Common myeloid progenitor, CD34-positive (primary cell): ENCODE data around the gene SLC6A11.

Experiments
- CTCF ChIA-PET: fragments of 350-600 bp; sonication (Branson Sonifier 250); formaldehyde crosslinking; loops from one replicate; lab custom pipeline; 2021; ENCODE audit warnings: antibody characterized with exemption; lab: Charles Lee
- POLR2A ChIA-PET: fragments of 350-600 bp; sonication (Branson Sonifier 250); formaldehyde crosslinking; loops from one replicate; lab custom pipeline; 2021; ENCODE audit warnings: antibody characterized with exemption; lab: Charles Lee
- DNase-seq, 3 donors: peaks; one replicate each; pipeline versions ENCODE4 v3.0.0 to v3.0.0-alpha.2; 2013
- H3K27ac ChIP-seq, 2 experiments: 1 replicate in 1 of 2; 2 replicates in 1 of 2; pipeline ENCODE4 v1.7.0; 2013; ENCODE audit warnings: inconsistent platforms in 2 of 2, low read length in 2 of 2, mild to moderate bottlenecking in 2 of 2, low read depth in 1 of 2, moderate library complexity in 1 of 2; ENCODE audit not compliant: severe bottlenecking in 2 of 2, insufficient read depth in 1 of 2, poor library complexity in 1 of 2
- H3K27me3 ChIP-seq, 5 experiments: replicated peaks in 2 of 5; 1 replicate in 3 of 5; 2 replicates in 2 of 5; pipeline versions ENCODE4 v1.6.1 to v1.7.0; 2013; ENCODE audit warnings: low read length in 4 of 5, mild to moderate bottlenecking in 2 of 5, moderate library complexity in 2 of 5, inconsistent platforms in 1 of 5; ENCODE audit not compliant: insufficient read depth in 5 of 5, control insufficient read depth in 4 of 5
- H3K36me3 ChIP-seq, 4 experiments: 1 replicate in 2 of 4; 2 replicates in 2 of 4; pipeline versions ENCODE4 v1.6.1 to v1.7.0; 2013; ENCODE audit warnings: low read length in 3 of 4, control low read depth in 1 of 4, mild to moderate bottlenecking in 1 of 4; ENCODE audit not compliant: control insufficient read depth in 4 of 4, insufficient read depth in 4 of 4
- H3K4me1 ChIP-seq, 4 experiments: 1 replicate in 3 of 4; 2 replicates in 1 of 4; pipeline versions ENCODE4 v1.6.1 to v1.7.1; 2013; ENCODE audit warnings: low read length in 3 of 4, mild to moderate bottlenecking in 3 of 4, control low read depth in 1 of 4, inconsistent platforms in 1 of 4, moderate library complexity in 1 of 4; ENCODE audit not compliant: control insufficient read depth in 4 of 4, insufficient read depth in 4 of 4; ENCODE audit errors: control extremely low read depth in 1 of 4
- H3K4me3 ChIP-seq, 7 experiments: 1 replicate in 4 of 7; 2 replicates in 3 of 7; pipeline versions ENCODE4 v1.5.1 to v1.7.0; 2013; ENCODE audit warnings: mild to moderate bottlenecking in 7 of 7, low read length in 6 of 7, moderate library complexity in 6 of 7, inconsistent platforms in 2 of 7, low read depth in 2 of 7, control low read depth in 1 of 7; ENCODE audit not compliant: insufficient read depth in 4 of 7, control insufficient read depth in 1 of 7; ENCODE audit errors: extremely low read depth in 1 of 7
- H3K9me3 ChIP-seq, 5 experiments: 1 replicate in 4 of 5; 2 replicates in 1 of 5; pipeline versions ENCODE4 v1.6.1 to v1.7.1; 2013; ENCODE audit warnings: low read length in 4 of 5, mild to moderate bottlenecking in 2 of 5, inconsistent platforms in 1 of 5, low read depth in 1 of 5, moderate library complexity in 1 of 5; ENCODE audit not compliant: control insufficient read depth in 4 of 5, insufficient read depth in 2 of 5; ENCODE audit errors: control extremely low read depth in 1 of 5
- WGBS: methylation state at CpG from one replicate; pipeline ENCODE4 v1.1.5; 2013; ENCODE audit not compliant: insufficient coverage; 5-methylcytosine and 5-hydroxymethylcytosine counted together

Gene SLC6A11

GRCh38 chr3:10857235-10857634 is 41.2 kb downstream of the SLC6A11 start:
- no peak for DNase-seq
- no peaks in the 10 kb centered on the region for H3K4me1 ChIP-seq
- ChIA-PET POLR2A (no interaction called here), CTCF (interaction anchor here (1.9 kb wide), 1 partner anchor 14 kb away, joined by 5 read pairs; no protein-coding TSS in a partner anchor)
- H3K4me3 ChIP-seq = no peak overlapping the region
- no peaks in the 10 kb centered on the region for H3K36me3 ChIP-seq
- H3K9me3 ChIP-seq = peaks cover 0 to 6% (median 0%) of the 10 kb centered on the region in 5 experiments
- no peak overlapping the region for H3K27ac ChIP-seq
- WGBS = no CpG with 5 or more reads among the region's 2 CpGs
- H3K27me3 ChIP-seq = peaks cover 0 to 2% (median 0%) of the 10 kb centered on the region in 5 experiments

DNA sequence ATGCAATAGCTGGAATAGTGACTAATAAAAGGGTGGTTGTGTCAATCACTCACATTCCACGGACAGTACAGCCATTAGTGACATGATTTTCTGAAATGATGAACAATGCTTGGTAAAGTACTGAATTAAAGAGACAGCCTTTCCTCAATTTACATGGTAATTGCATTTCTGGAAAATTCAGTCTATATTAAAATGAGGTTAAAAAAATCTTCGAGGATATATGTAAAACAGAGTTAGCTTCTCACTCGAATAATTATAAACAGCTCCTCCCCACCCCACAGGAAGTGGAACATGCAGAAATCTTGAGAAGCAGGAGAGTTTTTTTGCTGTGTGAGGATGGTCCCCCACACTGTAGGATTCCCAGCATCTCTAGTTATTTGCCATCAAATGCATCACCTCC is 42.1 kb downstream of the SLC6A11 start:
- CTCF ChIA-PET = interaction anchor here (1.5 kb wide), 1 partner anchor 18 kb away, joined by 3 read pairs; no protein-coding TSS in a partner anchor

GRCh38 chr3:10867384-10867783 is 51.4 kb downstream of the SLC6A11 start:
- peak in 2 of 3 donors; percentile 45 to 56 for DNase-seq
- H3K4me3 ChIP-seq = no peak overlapping the region
- H3K9me3 ChIP-seq = peaks cover 0 to 2% (median 0%) of the 10 kb centered on the region in 5 experiments
- ChIA-PET POLR2A (no interaction called here), CTCF (interaction anchor here (2.6 kb wide), 1 partner anchor 8 kb away, joined by 9 read pairs; no protein-coding TSS in a partner anchor)
- H3K27ac ChIP-seq = no peak overlapping the region
- H3K27me3 ChIP-seq = peaks cover 0 to 1% (median 0%) of the 10 kb centered on the region in 5 experiments
- H3K4me1 ChIP-seq = no peaks in the 10 kb centered on the region
- WGBS = 62% methylated on average over 5 of the region's 5 CpGs
- no peaks in the 10 kb centered on the region for H3K36me3 ChIP-seq

More for the DNA sequence above, 42.1 kb downstream of the SLC6A11 start:
- Histone ChIP-seq H3K27me3 (peaks cover 0 to 3% (median 0%) of the 10 kb centered on the region in 5 experiments), H3K4me1 (no peaks in the 10 kb centered on the region), H3K36me3 (no peaks in the 10 kb centered on the region), H3K9me3 (peaks cover 0 to 6% (median 0%) of the 10 kb centered on the region in 5 experiments), H3K27ac (no peak overlapping the region), H3K4me3 (no peak overlapping the region)
- WGBS = 100% methylated on average over 1 of the region's 3 CpGs
- DNase-seq = no peak
- POLR2A ChIA-PET = no interaction called here

DNA sequence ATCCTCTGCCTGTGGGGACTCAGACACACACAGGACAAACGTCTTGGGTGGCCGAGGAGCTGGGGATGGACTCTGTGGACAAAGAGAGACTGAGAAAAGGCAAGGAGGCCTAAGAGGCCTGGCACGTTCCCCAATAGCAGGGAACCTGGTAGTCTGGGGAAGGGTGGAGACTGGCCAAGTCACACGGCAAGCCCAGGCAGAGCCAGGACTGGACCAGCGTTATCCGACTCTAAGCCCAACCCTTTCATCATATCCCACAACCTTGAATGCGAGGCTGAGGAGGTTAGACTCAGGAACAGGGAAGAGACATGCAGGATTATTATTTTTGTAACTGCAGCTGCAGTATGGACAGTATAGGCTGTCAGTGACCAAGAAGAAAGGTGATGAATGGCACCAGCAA is 53.4 kb downstream of the SLC6A11 start:
- no peak overlapping the region for H3K27ac ChIP-seq
- DNase-seq = no peak
- WGBS = 93% methylated on average over 2 of the region's 7 CpGs
- POLR2A ChIA-PET = no interaction called here
- peaks cover 0 to 2% (median 0%) of the 10 kb centered on the region in 5 experiments for H3K9me3 ChIP-seq
- CTCF ChIA-PET = no interaction called here
- H3K4me1 ChIP-seq = peaks cover 5 to 15% (median 10%) of the 10 kb centered on the region in 4 experiments
- H3K27me3 ChIP-seq = no peaks in the 10 kb centered on the region
- no peaks in the 10 kb centered on the region for H3K36me3 ChIP-seq
- H3K4me3 ChIP-seq = no peak overlapping the region

- no peak for DNase-seq
- H3K9me3 ChIP-seq = peaks cover 0 to 2% (median 0%) of the 10 kb centered on the region in 5 experiments
- CTCF ChIA-PET = interaction anchor here (1.3 kb wide), 1 partner anchor 15 kb away, joined by 3 read pairs; no protein-coding TSS in a partner anchor
- H3K36me3 ChIP-seq = no peaks in the 10 kb centered on the region
- POLR2A ChIA-PET = no interaction called here
- H3K4me3 ChIP-seq = no peak overlapping the region
- 100% methylated on average over 1 of the region's 1 CpG for WGBS
- H3K27me3 ChIP-seq = no peaks in the 10 kb centered on the region
- H3K4me1 ChIP-seq = peaks cover 7 to 24% (median 19%) of the 10 kb centered on the region in 4 experiments
- no peak overlapping the region for H3K27ac ChIP-seq
Measured at GRCh38 chr3:10870296-10870695, 54.3 kb downstream of the SLC6A11 start.

DNA sequence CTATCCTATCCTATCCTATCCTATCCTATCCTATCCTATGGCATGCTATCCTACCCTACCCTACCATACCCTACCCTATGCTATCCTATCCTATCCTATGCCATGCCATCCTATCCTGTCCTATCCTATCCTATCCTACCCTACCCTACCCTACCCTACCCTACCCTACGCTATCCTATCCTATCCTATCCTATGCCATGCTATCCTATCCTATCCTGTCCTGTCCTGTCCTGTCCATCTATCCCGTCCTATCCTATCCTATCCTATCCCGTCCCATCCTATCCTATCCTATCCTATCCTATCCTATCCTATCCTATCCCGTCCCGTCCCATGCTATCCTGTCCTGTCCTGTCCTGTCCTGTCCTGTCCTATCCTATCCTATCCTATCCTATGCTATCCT is 57.4 kb downstream of the SLC6A11 start:
- Histone ChIP-seq H3K4me1 (peaks cover 18 to 48% (median 42%) of the 10 kb centered on the region in 4 experiments), H3K9me3 (peaks cover 0 to 2% (median 0%) of the 10 kb centered on the region in 5 experiments), H3K27me3 (no peaks in the 10 kb centered on the region), H3K36me3 (no peaks in the 10 kb centered on the region), H3K27ac (no peak overlapping the region), H3K4me3 (no peak overlapping the region)
- DNase-seq = no peak
- POLR2A ChIA-PET = no interaction called here
- CTCF ChIA-PET = interaction anchor here (1.0 kb wide), 1 partner anchor 953 kb away, joined by 3 read pairs; no protein-coding TSS in a partner anchor
- WGBS = 86% methylated on average over 5 of the region's 5 CpGs

- peak in 2 of 3 donors; percentile 76 to 80 for DNase-seq
- ChIA-PET POLR2A (no interaction called here), CTCF (interaction anchor here (1.0 to 2.1 kb wide), 4 partner anchors 9 to 32 kb away, joined by 3 to 9 read pairs (median 4); no protein-coding TSS in a partner anchor)
- Histone ChIP-seq H3K9me3 (no peaks in the 10 kb centered on the region), H3K36me3 (no peaks in the 10 kb centered on the region), H3K4me1 (peaks cover 18 to 48% (median 42%) of the 10 kb centered on the region in 4 experiments), H3K27me3 (no peaks in the 10 kb centered on the region), H3K27ac (no peak overlapping the region), H3K4me3 (peak overlapping the region in 5 of 7 experiments; percentile 8 to 55 (median 28))
- WGBS = 0% methylated on average over 3 of the region's 3 CpGs
Measured at GRCh38 chr3:10875914-10876313, 59.9 kb downstream of the SLC6A11 start.
